Measurements from ENCODE around the gene EXD2.

Gene EXD2

DNA sequence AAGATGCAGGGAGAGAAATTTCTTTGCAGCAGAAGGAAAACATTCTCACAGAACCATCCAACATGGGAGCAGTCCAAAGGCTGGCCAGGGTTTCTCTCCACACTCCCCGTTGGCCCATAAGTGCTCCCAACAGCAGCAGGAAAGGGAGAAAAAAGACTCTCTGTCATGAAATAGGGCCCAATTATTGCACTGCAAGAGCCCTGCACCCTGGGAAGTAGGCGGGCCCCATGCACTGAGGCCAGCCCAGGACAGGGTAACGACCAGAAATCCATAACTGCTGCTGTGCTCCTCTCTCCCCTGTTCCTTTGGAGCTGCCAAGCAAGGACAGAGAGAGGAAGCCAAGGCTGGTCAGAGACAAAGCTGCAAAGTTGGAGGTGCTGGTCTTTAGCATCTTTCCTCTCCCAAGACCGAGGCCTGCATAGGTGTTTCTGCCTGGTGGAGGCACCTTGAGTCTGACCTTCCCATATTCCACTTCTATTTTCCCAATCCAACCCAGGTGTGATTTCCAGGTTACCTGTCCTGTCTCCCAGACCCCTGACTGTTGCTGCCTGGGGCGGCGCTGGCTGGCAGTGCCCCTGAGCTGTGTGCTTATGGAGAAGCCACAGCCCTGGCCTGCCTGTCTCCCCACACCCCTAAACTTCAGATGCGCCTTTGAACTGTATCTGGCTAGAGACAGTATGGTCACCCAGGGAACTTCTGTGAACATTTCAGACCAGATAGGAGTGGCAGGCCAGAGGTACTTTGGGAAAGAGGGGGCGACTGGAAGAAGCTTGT, 75.5 kb downstream of the EXD2 start:
- Histone ChIP-seq H4K91ac (ENCODE audit: low read depth, low read length) (no peak overlapping the region), H3K18ac (ENCODE audit: low read length) (no peak overlapping the region), H2BK5ac (ENCODE audit: low read depth, low read length, poor library complexity) (no peak overlapping the region), H3K79me1 (ENCODE audit: low read length) (no peaks in the 10 kb centered on the region), H3K14ac (ENCODE audit: low read length) (no peak overlapping the region), H2BK120ac (ENCODE audit: insufficient read depth, low read length, poor library complexity) (no peak overlapping the region), H3K36me3 (ENCODE audit: control insufficient read depth in 1 of 2, insufficient read depth in 2 of 2, low read length in 2 of 2) (no peaks in the 10 kb centered on the region), H2AFZ (ENCODE audit: insufficient read depth, low read length, poor library complexity) (no peak overlapping the region), H2AK5ac (ENCODE audit: low read length) (no peak overlapping the region), H3K4me1 (ENCODE audit: control insufficient read depth in 1 of 2, insufficient read depth in 2 of 2, low read length in 2 of 2) (no peaks in the 10 kb centered on the region), H2BK12ac (ENCODE audit: low read length) (no peak overlapping the region), H3K9me3 (ENCODE audit: insufficient read depth, low read depth, low read length) (no peaks in the 10 kb centered on the region), H3K4me2 (ENCODE audit: low read length) (no peak overlapping the region), H3K27me3 (ENCODE audit: insufficient read depth, low read length) (peaks cover 8% of the 10 kb centered on the region), H3K27ac (ENCODE audit: low read depth, low read length) (no peak overlapping the region), H3K23ac (ENCODE audit: low read length) (no peak overlapping the region), H4K12ac (ENCODE audit: low read depth, low read length) (no peak overlapping the region), H3K9ac (ENCODE audit: low read length) (no peak overlapping the region), H3K4ac (ENCODE audit: low read depth, low read length) (no peak overlapping the region), H4K8ac (ENCODE audit: low read depth, low read length) (no peak overlapping the region), H3K79me2 (ENCODE audit: control insufficient read depth, insufficient read depth, low read length, poor library complexity) (no peaks in the 10 kb centered on the region), H3K4me3 (ENCODE audit: low read depth, low read length) (no peak overlapping the region)
- DNase-seq = no peak
- WGBS (ENCODE audit: extremely low coverage, insufficient coverage, insufficient read length) = no CpG with 5 or more reads among the region's 8 CpGs

DNA sequence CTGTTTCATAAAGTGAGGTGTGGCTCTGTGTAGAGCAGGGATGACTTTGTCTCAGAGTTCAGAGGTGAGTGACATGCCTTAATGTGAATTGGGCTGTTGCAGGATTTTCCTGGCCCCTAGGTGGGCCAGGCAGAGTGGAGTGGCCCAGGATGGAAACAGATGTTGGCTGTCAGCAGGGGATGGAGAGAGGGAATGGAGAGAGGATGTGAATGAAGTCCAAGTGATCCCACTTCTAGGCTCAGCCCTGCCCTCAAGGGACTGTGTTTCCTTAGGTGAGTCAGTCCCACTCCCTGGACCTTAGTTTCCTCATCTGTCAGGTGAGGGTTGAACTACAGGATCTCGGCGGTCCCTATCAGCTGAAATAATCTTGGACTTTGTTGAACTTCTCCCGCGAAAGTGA, 76.2 kb downstream of the EXD2 start:
- H3K4me2 ChIP-seq (ENCODE audit: low read length) = no peak overlapping the region
- no peak overlapping the region for H3K4me3 ChIP-seq (ENCODE audit: low read depth, low read length)
- no peak overlapping the region for H4K91ac ChIP-seq (ENCODE audit: low read depth, low read length)
- H4K8ac ChIP-seq (ENCODE audit: low read depth, low read length) = no peak overlapping the region
- no peaks in the 10 kb centered on the region for H3K4me1 ChIP-seq (ENCODE audit: control insufficient read depth in 1 of 2, insufficient read depth in 2 of 2, low read length in 2 of 2)
- no peaks in the 10 kb centered on the region for H3K36me3 ChIP-seq (ENCODE audit: control insufficient read depth in 1 of 2, insufficient read depth in 2 of 2, low read length in 2 of 2)
- no peak for DNase-seq
- no peaks in the 10 kb centered on the region for H3K9me3 ChIP-seq (ENCODE audit: insufficient read depth, low read depth, low read length)
- no peak overlapping the region for H2BK120ac ChIP-seq (ENCODE audit: insufficient read depth, low read length, poor library complexity)
- H2BK5ac ChIP-seq (ENCODE audit: low read depth, low read length, poor library complexity) = no peak overlapping the region
- H3K27ac ChIP-seq (ENCODE audit: low read depth, low read length) = no peak overlapping the region
- H4K12ac ChIP-seq (ENCODE audit: low read depth, low read length) = no peak overlapping the region
- H3K27me3 ChIP-seq (ENCODE audit: insufficient read depth, low read length) = peaks cover 4% of the 10 kb centered on the region
- H3K79me2 ChIP-seq (ENCODE audit: control insufficient read depth, insufficient read depth, low read length, poor library complexity) = no peaks in the 10 kb centered on the region
- WGBS (ENCODE audit: extremely low coverage, insufficient coverage, insufficient read length) = no CpG with 5 or more reads among the region's 4 CpGs
- no peak overlapping the region for H3K18ac ChIP-seq (ENCODE audit: low read length)
- H3K79me1 ChIP-seq (ENCODE audit: low read length) = no peaks in the 10 kb centered on the region
- H2AK5ac ChIP-seq (ENCODE audit: low read length) = no peak overlapping the region
- H3K4ac ChIP-seq (ENCODE audit: low read depth, low read length) = no peak overlapping the region
- no peak overlapping the region for H2BK12ac ChIP-seq (ENCODE audit: low read length)
- H3K14ac ChIP-seq (ENCODE audit: low read length) = no peak overlapping the region
- no peak overlapping the region for H3K9ac ChIP-seq (ENCODE audit: low read length)
- H3K23ac ChIP-seq (ENCODE audit: low read length) = no peak overlapping the region
- H2AFZ ChIP-seq (ENCODE audit: insufficient read depth, low read length, poor library complexity) = no peak overlapping the region

DNA sequence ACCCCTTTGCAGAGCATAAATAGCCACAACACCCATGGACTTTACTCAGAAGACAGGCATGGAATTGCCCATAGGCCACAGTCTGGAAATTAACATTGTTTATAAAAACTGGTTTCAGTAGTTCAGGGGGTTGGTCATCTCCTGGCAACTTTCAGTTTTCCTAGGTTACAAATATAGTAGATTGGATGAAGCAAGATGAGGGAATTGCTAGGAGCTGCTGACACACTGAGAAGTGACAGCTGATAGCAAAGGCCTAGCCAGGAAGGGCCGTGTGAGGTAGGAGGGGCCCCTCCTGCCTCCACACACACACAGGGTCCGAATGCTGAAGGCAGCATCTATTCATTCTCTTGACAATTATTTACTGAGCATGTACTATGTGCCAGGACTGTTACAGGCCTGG, 76.9 kb downstream of the EXD2 start:
- no peaks in the 10 kb centered on the region for H3K79me2 ChIP-seq (ENCODE audit: control insufficient read depth, insufficient read depth, low read length, poor library complexity)
- H4K91ac ChIP-seq (ENCODE audit: low read depth, low read length) = no peak overlapping the region
- no peak overlapping the region for H3K4me2 ChIP-seq (ENCODE audit: low read length)
- no peak for DNase-seq
- H2AK5ac ChIP-seq (ENCODE audit: low read length) = no peak overlapping the region
- H3K27me3 ChIP-seq (ENCODE audit: insufficient read depth, low read length) = peaks cover 2% of the 10 kb centered on the region
- WGBS (ENCODE audit: extremely low coverage, insufficient coverage, insufficient read length) = no CpG with 5 or more reads among the region's 2 CpGs
- no peaks in the 10 kb centered on the region for H3K4me1 ChIP-seq (ENCODE audit: control insufficient read depth in 1 of 2, insufficient read depth in 2 of 2, low read length in 2 of 2)
- no peak overlapping the region for H3K14ac ChIP-seq (ENCODE audit: low read length)
- H3K79me1 ChIP-seq (ENCODE audit: low read length) = no peaks in the 10 kb centered on the region
- no peak overlapping the region for H4K12ac ChIP-seq (ENCODE audit: low read depth, low read length)
- no peak overlapping the region for H2BK5ac ChIP-seq (ENCODE audit: low read depth, low read length, poor library complexity)
- H2BK12ac ChIP-seq (ENCODE audit: low read length) = no peak overlapping the region
- H3K18ac ChIP-seq (ENCODE audit: low read length) = no peak overlapping the region
- no peak overlapping the region for H2BK120ac ChIP-seq (ENCODE audit: insufficient read depth, low read length, poor library complexity)
- no peak overlapping the region for H3K27ac ChIP-seq (ENCODE audit: low read depth, low read length)
- no peak overlapping the region for H3K4me3 ChIP-seq (ENCODE audit: low read depth, low read length)
- no peak overlapping the region for H2AFZ ChIP-seq (ENCODE audit: insufficient read depth, low read length, poor library complexity)
- H3K36me3 ChIP-seq (ENCODE audit: control insufficient read depth in 1 of 2, insufficient read depth in 2 of 2, low read length in 2 of 2) = no peaks in the 10 kb centered on the region
- no peak overlapping the region for H4K8ac ChIP-seq (ENCODE audit: low read depth, low read length)
- H3K4ac ChIP-seq (ENCODE audit: low read depth, low read length) = no peak overlapping the region
- no peak overlapping the region for H3K23ac ChIP-seq (ENCODE audit: low read length)
- no peak overlapping the region for H3K9ac ChIP-seq (ENCODE audit: low read length)
- H3K9me3 ChIP-seq (ENCODE audit: insufficient read depth, low read depth, low read length) = no peaks in the 10 kb centered on the region

DNA sequence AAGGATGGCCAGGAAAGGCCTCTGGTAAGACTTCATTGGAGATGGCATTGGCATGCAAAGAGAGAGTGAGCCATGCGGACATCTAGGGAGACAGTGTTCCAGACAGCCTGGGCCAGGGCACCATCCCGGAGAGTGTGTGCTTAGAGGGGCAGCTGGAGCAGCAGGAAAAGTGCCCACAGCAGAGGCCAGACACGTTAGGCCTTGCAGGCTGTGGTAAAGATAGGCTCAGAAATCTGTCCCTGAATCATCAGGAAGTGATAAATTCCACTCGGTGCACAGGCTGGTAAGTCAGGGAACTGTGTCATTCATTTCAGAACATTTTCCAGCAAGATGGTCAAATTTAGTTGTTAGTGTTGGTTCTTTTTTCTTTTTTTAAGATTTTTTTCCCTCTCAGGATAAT, 77.5 kb downstream of the EXD2 start:
- Histone ChIP-seq H3K23ac (ENCODE audit: low read length) (no peak overlapping the region), H3K4me1 (ENCODE audit: control insufficient read depth in 1 of 2, insufficient read depth in 2 of 2, low read length in 2 of 2) (no peaks in the 10 kb centered on the region), H3K27me3 (ENCODE audit: insufficient read depth, low read length) (no peaks in the 10 kb centered on the region), H2BK12ac (ENCODE audit: low read length) (no peak overlapping the region), H3K79me2 (ENCODE audit: control insufficient read depth, insufficient read depth, low read length, poor library complexity) (no peaks in the 10 kb centered on the region), H3K4me3 (ENCODE audit: low read depth, low read length) (no peak overlapping the region), H4K12ac (ENCODE audit: low read depth, low read length) (no peak overlapping the region), H4K91ac (ENCODE audit: low read depth, low read length) (no peak overlapping the region), H2AFZ (ENCODE audit: insufficient read depth, low read length, poor library complexity) (no peak overlapping the region), H3K4ac (ENCODE audit: low read depth, low read length) (no peak overlapping the region), H3K9ac (ENCODE audit: low read length) (no peak overlapping the region), H2AK5ac (ENCODE audit: low read length) (no peak overlapping the region), H4K8ac (ENCODE audit: low read depth, low read length) (no peak overlapping the region), H3K18ac (ENCODE audit: low read length) (no peak overlapping the region), H3K9me3 (ENCODE audit: insufficient read depth, low read depth, low read length) (no peaks in the 10 kb centered on the region), H3K4me2 (ENCODE audit: low read length) (no peak overlapping the region), H3K14ac (ENCODE audit: low read length) (no peak overlapping the region), H2BK5ac (ENCODE audit: low read depth, low read length, poor library complexity) (no peak overlapping the region), H3K36me3 (ENCODE audit: control insufficient read depth in 1 of 2, insufficient read depth in 2 of 2, low read length in 2 of 2) (no peaks in the 10 kb centered on the region), H2BK120ac (ENCODE audit: insufficient read depth, low read length, poor library complexity) (no peak overlapping the region), H3K27ac (ENCODE audit: low read depth, low read length) (no peak overlapping the region), H3K79me1 (ENCODE audit: low read length) (no peaks in the 10 kb centered on the region)
- no CpG with 5 or more reads among the region's 4 CpGs for WGBS (ENCODE audit: extremely low coverage, insufficient coverage, insufficient read length)
- no peak for DNase-seq

Measured in trophoblast cell (in vitro differentiated cells and primary cell).